Activated T-helper 17 cell treated with anti-CD3 and anti-CD28 coated beads, Interleukin-2, amount 50 U/mL, for 72 hours (primary cell): ENCODE data around the gene COPA. TPM values are rescaled to one million over a fixed set of nuclear protein-coding genes. Genes with fewer than 3 reads are reported as not detected.

Experiments
- ATAC-seq: fragments of 150-1000 bp; cut with Tn5 transposase; replicated peaks from 2 replicates; pipeline ENCODE4 v1.10.0; 2021; ENCODE audit warnings: mild to moderate bottlenecking, moderate library complexity
- H3K27ac Mint-ChIP-seq: one replicate; pipeline ENCODE4 v1.8.0; 2022; ENCODE audit warnings: mixed read lengths
- H3K27me3 Mint-ChIP-seq: one replicate; pipeline ENCODE4 v1.8.0; 2022; ENCODE audit warnings: mixed read lengths
- H3K36me3 Mint-ChIP-seq: one replicate; pipeline ENCODE4 v1.8.0; 2022; ENCODE audit warnings: low read depth, mild to moderate bottlenecking, mixed read lengths
- H3K4me1 Mint-ChIP-seq: one replicate; pipeline ENCODE4 v1.8.0; 2022; ENCODE audit warnings: mixed read lengths
- H3K4me3 Mint-ChIP-seq: one replicate; pipeline ENCODE4 v1.8.0; 2022; ENCODE audit warnings: mild to moderate bottlenecking, mixed read lengths
- H3K9me3 Mint-ChIP-seq: one replicate; pipeline ENCODE4 v1.8.0; 2022; ENCODE audit warnings: mixed read lengths
- total RNA-seq, 2 donors: library from RNA; stranded (reverse); gene quantifications; one replicate each; pipeline ENCODE4 v1.2.3, GENCODE V29; 2022

Gene COPA
- total RNA-seq, 2 donors from 2014 or later, result 136 to 178 TPM

- H3K27ac Mint-ChIP-seq, result peak overlapping the region; percentile 40
- ATAC-seq, result no peak
- H3K4me3 Mint-ChIP-seq, result no peak overlapping the region
- H3K27me3 Mint-ChIP-seq, result no peaks in the 10 kb centered on the region
- no peaks in the 10 kb centered on the region for H3K4me1 Mint-ChIP-seq
- no peaks in the 10 kb centered on the region for H3K36me3 Mint-ChIP-seq
- no peaks in the 10 kb centered on the region for H3K9me3 Mint-ChIP-seq
Measured at GRCh38 chr1:160367934-160368923, 25.2 kb upstream of the COPA start.

- no peak overlapping the region for H3K4me3 Mint-ChIP-seq
- no peaks in the 10 kb centered on the region for H3K36me3 Mint-ChIP-seq
- no peaks in the 10 kb centered on the region for H3K9me3 Mint-ChIP-seq
- no peak for ATAC-seq
- H3K27ac Mint-ChIP-seq, result peak overlapping the region; percentile 40
- peaks cover 2% of the 10 kb centered on the region for H3K4me1 Mint-ChIP-seq
- no peaks in the 10 kb centered on the region for H3K27me3 Mint-ChIP-seq
Measured at GRCh38 chr1:160367516-160367900, 24.5 kb upstream of the COPA start.

GRCh38 chr1:160366731-160367515 is 23.9 kb upstream of the COPA start, which contains the start of gene NHLH1:
Gene NHLH1, plus strand, starts transcription at chr1:160367071. Its CDS starts 3,661 bp downstream, at chr1:160370732.
- H3K36me3 Mint-ChIP-seq, result no peaks in the 10 kb centered on the region
- peak within 1 kb of the TSS; percentile 40 for H3K27ac Mint-ChIP-seq
- no peak for ATAC-seq
- H3K9me3 Mint-ChIP-seq, result no peaks in the 10 kb centered on the region
- H3K4me1 Mint-ChIP-seq, result peaks cover 7% of the 10 kb centered on the region
- no peak within 1 kb of the TSS for H3K4me3 Mint-ChIP-seq
- H3K27me3 Mint-ChIP-seq, result no peaks in the 10 kb centered on the region

GRCh38 chr1:160365325-160365724 is 22.3 kb upstream of the COPA start:
- H3K36me3 Mint-ChIP-seq, result peaks cover 8% of the 10 kb centered on the region
- no peak overlapping the region for H3K4me3 Mint-ChIP-seq
- peaks cover 7% of the 10 kb centered on the region for H3K4me1 Mint-ChIP-seq
- no peak overlapping the region for H3K27ac Mint-ChIP-seq
- no peak for ATAC-seq
- no peaks in the 10 kb centered on the region for H3K9me3 Mint-ChIP-seq
- H3K27me3 Mint-ChIP-seq, result no peaks in the 10 kb centered on the region

- peaks cover 16% of the 10 kb centered on the region for H3K36me3 Mint-ChIP-seq
- no peaks in the 10 kb centered on the region for H3K9me3 Mint-ChIP-seq
- ATAC-seq, result no peak
- H3K27ac Mint-ChIP-seq, result peak overlapping the region; percentile 82
- H3K4me3 Mint-ChIP-seq, result no peak overlapping the region
- no peaks in the 10 kb centered on the region for H3K27me3 Mint-ChIP-seq
- H3K4me1 Mint-ChIP-seq, result peaks cover 7% of the 10 kb centered on the region
Measured at GRCh38 chr1:160363951-160364735, 21.1 kb upstream of the COPA start.

GRCh38 chr1:160363010-160363409 is 20.0 kb upstream of the COPA start:
- Mint-ChIP-seq H3K4me1 (peaks cover 7% of the 10 kb centered on the region), H3K36me3 (peaks cover 28% of the 10 kb centered on the region), H3K4me3 (no peak overlapping the region), H3K27me3 (no peaks in the 10 kb centered on the region), H3K9me3 (no peaks in the 10 kb centered on the region), H3K27ac (peak overlapping the region; percentile 82)
- ATAC-seq, result no peak

- Mint-ChIP-seq H3K27me3 (no peaks in the 10 kb centered on the region), H3K4me1 (peaks cover 7% of the 10 kb centered on the region), H3K9me3 (no peaks in the 10 kb centered on the region), H3K4me3 (no peak overlapping the region), H3K36me3 (peaks cover 34% of the 10 kb centered on the region), H3K27ac (peak overlapping the region; percentile 82)
- no peak for ATAC-seq
Measured at GRCh38 chr1:160362168-160362957, 19.3 kb upstream of the COPA start.

GRCh38 chr1:160361814-160362167 is 18.7 kb upstream of the COPA start:
- Mint-ChIP-seq H3K36me3 (peaks cover 40% of the 10 kb centered on the region), H3K27me3 (no peaks in the 10 kb centered on the region), H3K4me1 (peaks cover 7% of the 10 kb centered on the region), H3K9me3 (no peaks in the 10 kb centered on the region), H3K27ac (peak overlapping the region; percentile 82), H3K4me3 (no peak overlapping the region)
- ATAC-seq, result no peak

GRCh38 chr1:160361199-160361598 is 18.1 kb upstream of the COPA start:
- peak overlapping the region; percentile 82 for H3K27ac Mint-ChIP-seq
- no peak for ATAC-seq
- peaks cover 46% of the 10 kb centered on the region for H3K36me3 Mint-ChIP-seq
- H3K9me3 Mint-ChIP-seq, result no peaks in the 10 kb centered on the region
- H3K4me1 Mint-ChIP-seq, result peaks cover 7% of the 10 kb centered on the region
- no peaks in the 10 kb centered on the region for H3K27me3 Mint-ChIP-seq
- H3K4me3 Mint-ChIP-seq, result no peak overlapping the region

GRCh38 chr1:160360227-160360695 is 17.2 kb upstream of the COPA start:
- Mint-ChIP-seq H3K4me3 (no peak overlapping the region), H3K9me3 (no peaks in the 10 kb centered on the region)
- no peak for ATAC-seq

GRCh38 chr1:160359559-160360226 is 16.6 kb upstream of the COPA start:
- H3K9me3 Mint-ChIP-seq, result no peaks in the 10 kb centered on the region
- H3K4me1 Mint-ChIP-seq, result peaks cover 7% of the 10 kb centered on the region
- ATAC-seq, result no peak
- H3K4me3 Mint-ChIP-seq, result no peak overlapping the region
- H3K27ac Mint-ChIP-seq, result no peak overlapping the region
- H3K36me3 Mint-ChIP-seq, result peaks cover 61% of the 10 kb centered on the region
- H3K27me3 Mint-ChIP-seq, result no peaks in the 10 kb centered on the region

More at GRCh38 chr1:160360227-160360695, 17.2 kb upstream of the COPA start:
- Mint-ChIP-seq H3K36me3 (peaks cover 55% of the 10 kb centered on the region), H3K27me3 (no peaks in the 10 kb centered on the region), H3K27ac (no peak overlapping the region), H3K4me1 (peaks cover 7% of the 10 kb centered on the region)

- Mint-ChIP-seq H3K9me3 (no peaks in the 10 kb centered on the region), H3K4me3 (no peak overlapping the region), H3K4me1 (peaks cover 7% of the 10 kb centered on the region), H3K27me3 (no peaks in the 10 kb centered on the region), H3K36me3 (peaks cover 77% of the 10 kb centered on the region), H3K27ac (no peak overlapping the region)
- no peak for ATAC-seq
Measured at GRCh38 chr1:160358073-160358472, 15.0 kb upstream of the COPA start.
